ENCODE results near the gene GAL3ST3.

GRCh38 chr11:66052664-66052982 is 3.7 kb upstream of the GAL3ST3 start:
- no peak for TF ChIP-seq CTCF (IDR thresholded peaks at IDR 0.05; ENCODE audit: poor library complexity)
- no peak for TF ChIP-seq EZH2phosphoT487 (IDR thresholded peaks at IDR 0.05; ENCODE audit: low read depth, severe bottlenecking, unreplicated experiment)
